Activated naive CD4-positive, alpha-beta T cell treated with anti-CD3 and anti-CD28 coated beads, Interleukin-2, amount 50 U/mL, for 24 hours (primary cell): Measurements from ENCODE around the gene AMN1.

ENCODE experiments used
- H3K27ac Mint-ChIP-seq: one replicate; pipeline ENCODE4 v1.8.0; 2021; ENCODE audit warnings: mild to moderate bottlenecking, mixed read lengths
- H3K27me3 Mint-ChIP-seq: one replicate; pipeline ENCODE4 v1.8.0; 2021; ENCODE audit warnings: mixed read lengths
- H3K36me3 Mint-ChIP-seq: one replicate; pipeline ENCODE4 v1.8.0; 2021; ENCODE audit warnings: mixed read lengths
- H3K4me1 Mint-ChIP-seq: one replicate; pipeline ENCODE4 v1.8.0; 2021; ENCODE audit warnings: mixed read lengths
- H3K4me3 Mint-ChIP-seq: one replicate; pipeline ENCODE4 v1.8.0; 2021; ENCODE audit warnings: mild to moderate bottlenecking, mixed read lengths
- H3K9me3 Mint-ChIP-seq: one replicate; pipeline ENCODE4 v1.8.0; 2021; ENCODE audit warnings: mixed read lengths

Gene AMN1

GRCh38 chr12:31633464-31633863, 95.4 kb downstream of the AMN1 start:
- Mint-ChIP-seq H3K36me3 (no peaks in the 10 kb centered on the region), H3K4me1 (peaks cover 7% of the 10 kb centered on the region), H3K27ac (no peak overlapping the region), H3K4me3 (no peak overlapping the region), H3K9me3 (no peaks in the 10 kb centered on the region), H3K27me3 (no peaks in the 10 kb centered on the region)

- H3K4me3 Mint-ChIP-seq, result no peak overlapping the region
These were observed 97.0 kb downstream of the AMN1 start for GRCh38 chr12:31631809-31632208.

GRCh38 chr12:31631023-31631724, 97.6 kb downstream of the AMN1 start:
- no peaks in the 10 kb centered on the region for H3K36me3 Mint-ChIP-seq
- H3K27me3 Mint-ChIP-seq, result peaks cover 1% of the 10 kb centered on the region
- peaks cover under 1% of the 10 kb centered on the region for H3K4me1 Mint-ChIP-seq
- H3K4me3 Mint-ChIP-seq, result no peak overlapping the region
- H3K27ac Mint-ChIP-seq, result no peak overlapping the region
- no peaks in the 10 kb centered on the region for H3K9me3 Mint-ChIP-seq

More at GRCh38 chr12:31631809-31632208, 97.0 kb downstream of the AMN1 start:
- H3K27ac Mint-ChIP-seq, result no peak overlapping the region
- H3K4me1 Mint-ChIP-seq, result peaks cover 6% of the 10 kb centered on the region
- H3K27me3 Mint-ChIP-seq, result no peaks in the 10 kb centered on the region
- H3K36me3 Mint-ChIP-seq, result no peaks in the 10 kb centered on the region
- H3K9me3 Mint-ChIP-seq, result no peaks in the 10 kb centered on the region

GRCh38 chr12:31629756-31630732, 98.8 kb downstream of the AMN1 start:
- H3K27me3 Mint-ChIP-seq, result peaks cover 1% of the 10 kb centered on the region
- H3K27ac Mint-ChIP-seq, result no peak overlapping the region
- H3K36me3 Mint-ChIP-seq, result no peaks in the 10 kb centered on the region

GRCh38 chr12:31627456-31628054, 101.3 kb downstream of the AMN1 start:
- H3K4me1 Mint-ChIP-seq, result no peaks in the 10 kb centered on the region
- H3K27me3 Mint-ChIP-seq, result peaks cover 1% of the 10 kb centered on the region
- no peaks in the 10 kb centered on the region for H3K36me3 Mint-ChIP-seq
- H3K9me3 Mint-ChIP-seq, result no peaks in the 10 kb centered on the region
- H3K27ac Mint-ChIP-seq, result no peak overlapping the region
- H3K4me3 Mint-ChIP-seq, result no peak overlapping the region

More at GRCh38 chr12:31629756-31630732, 98.8 kb downstream of the AMN1 start:
- H3K9me3 Mint-ChIP-seq, result no peaks in the 10 kb centered on the region
- H3K4me1 Mint-ChIP-seq, result no peaks in the 10 kb centered on the region
- no peak overlapping the region for H3K4me3 Mint-ChIP-seq

- Mint-ChIP-seq H3K9me3 (no peaks in the 10 kb centered on the region), H3K27ac (no peak overlapping the region), H3K4me3 (no peak overlapping the region), H3K27me3 (peaks cover 1% of the 10 kb centered on the region), H3K36me3 (no peaks in the 10 kb centered on the region), H3K4me1 (no peaks in the 10 kb centered on the region)
These were observed 102.4 kb downstream of the AMN1 start for GRCh38 chr12:31626270-31626995.

GRCh38 chr12:31622038-31622437, 106.8 kb downstream of the AMN1 start:
- Mint-ChIP-seq H3K9me3 (no peaks in the 10 kb centered on the region), H3K4me1 (no peaks in the 10 kb centered on the region), H3K27me3 (peaks cover 7% of the 10 kb centered on the region), H3K36me3 (no peaks in the 10 kb centered on the region), H3K27ac (no peak overlapping the region), H3K4me3 (no peak overlapping the region)
